A549 (cell line): ENCODE results near the gene BCL11B.

ENCODE experiments used
- BCL3 ChIP-seq: fragments of >200 bp; sonication (Bioruptor Twin); formaldehyde crosslinking; IDR thresholded peaks from 3 replicates; pipeline ENCODE4 v1.6.1; 2016
- CEBPB ChIP-seq, 2 experiments: fragments of >200 bp in 1 of 2; sonication (Bioruptor Twin) in 1 of 2; formaldehyde crosslinking in 1 of 2; IDR thresholded peaks; 2 replicates each; pipeline ENCODE4 v1.6.1; 2012 to 2016
- CHD4 ChIP-seq: fragments of 200-600 bp; sonication (generic); IDR thresholded peaks from 2 replicates; pipeline ENCODE4 v1.6.1; 2016; ENCODE audit warnings: antibody characterized with exemption, mild to moderate bottlenecking, borderline replicate concordance
- CTCF ChIP-seq: fragments of >200 bp; sonication (Bioruptor Twin); formaldehyde crosslinking; IDR thresholded peaks from 3 replicates; pipeline ENCODE4 v1.5.1; 2016
- EP300 ChIP-seq, 2 experiments: fragments of >200 bp; sonication (Bioruptor Twin); formaldehyde crosslinking; IDR thresholded peaks; 2 replicates in 1 of 2; 3 replicates in 1 of 2; pipeline ENCODE4 v1.6.1; 2016 to 2017
- FOSL2 ChIP-seq, 2 experiments: fragments of 450-650 bp in 1 of 2; fragments of >200 bp in 1 of 2; sonication (Bioruptor Twin) in 1 of 2; formaldehyde crosslinking; IDR thresholded peaks; 2 replicates each; pipeline versions ENCODE4 v1.5.0 to v1.6.1; 2016 to 2020; ENCODE audit warnings: mild to moderate bottlenecking in 1 of 2, moderate library complexity in 1 of 2
- NPAS2 ChIP-seq: fragments of 250-450 bp; sonication (Bioruptor Pico); IDR thresholded peaks from 2 replicates; pipeline ENCODE4 v1.8.0; 2022; ENCODE audit warnings: mild to moderate bottlenecking, moderate library complexity, borderline replicate concordance
- POLR2A ChIP-seq: IDR thresholded peaks from 2 replicates; pipeline ENCODE4 v1.6.1; 2012; ENCODE audit warnings: mild to moderate bottlenecking, low read length
- RAD21 ChIP-seq, 2 experiments: fragments of >200 bp in 1 of 2; sonication (Bioruptor Twin) in 1 of 2; formaldehyde crosslinking in 1 of 2; IDR thresholded peaks in 1 of 2; conservative IDR thresholded peaks in 1 of 2; 2 replicates in 1 of 2; 3 replicates in 1 of 2; pipeline ENCODE4 v1.6.1; 2012 to 2018; ENCODE audit warnings: inconsistent platforms in 1 of 2
- REST ChIP-seq: fragments of 200-600 bp; sonication (generic); IDR thresholded peaks from 2 replicates; pipeline ENCODE4 v1.6.1; 2016; ENCODE audit warnings: antibody characterized with exemption, mild to moderate bottlenecking, moderate library complexity
- RFX5 ChIP-seq: fragments of 450-650 bp; IDR thresholded peaks from 2 replicates; pipeline ENCODE4 v1.7.1; 2014; ENCODE audit warnings: antibody characterized with exemption, mild to moderate bottlenecking, moderate library complexity

GRCh38 chr14:99248761-99249171 lies 23.2 kb downstream of the BCL11B start:
- no peak for TF ChIP-seq FOSL2 (IDR thresholded peaks at IDR 0.05)
- no peak for TF ChIP-seq FOSL2 (CRISPR knock-in tag; IDR thresholded peaks at IDR 0.05)
- TF ChIP-seq EP300 (IDR thresholded peaks at IDR 0.05), result no peak
- no peak for TF ChIP-seq CTCF
- TF ChIP-seq CEBPB (IDR thresholded peaks at IDR 0.05), result no peak
- TF ChIP-seq REST, result no peak
- TF ChIP-seq NPAS2, result no peak
- no peak for TF ChIP-seq RAD21 (conservative IDR thresholded peaks at IDR 0.05 in 1 of 2, IDR thresholded peaks at IDR 0.05 in 1 of 2)
- no peak for TF ChIP-seq POLR2A
- TF ChIP-seq CHD4, result no peak
- no peak for TF ChIP-seq RFX5
- TF ChIP-seq BCL3, result no peak
